GM12892 (cell line): ENCODE data around the gene RBL2.

Experiments used
- POLR2A ChIP-seq: IDR thresholded peaks from 2 replicates; pipeline ENCODE4 v1.6.1; 2011; ENCODE audit warnings: low read depth, low read length, control low read depth
- POLR2AphosphoS5 ChIP-seq: IDR thresholded peaks from 2 replicates; pipeline ENCODE4 v1.6.1; 2011; ENCODE audit warnings: low read depth, low read length, control low read depth
- TAF1 ChIP-seq: IDR thresholded peaks from 2 replicates; pipeline ENCODE4 v1.6.1; 2011; ENCODE audit warnings: low read depth, mild to moderate bottlenecking, control low read depth, low read length, borderline replicate concordance

DNA sequence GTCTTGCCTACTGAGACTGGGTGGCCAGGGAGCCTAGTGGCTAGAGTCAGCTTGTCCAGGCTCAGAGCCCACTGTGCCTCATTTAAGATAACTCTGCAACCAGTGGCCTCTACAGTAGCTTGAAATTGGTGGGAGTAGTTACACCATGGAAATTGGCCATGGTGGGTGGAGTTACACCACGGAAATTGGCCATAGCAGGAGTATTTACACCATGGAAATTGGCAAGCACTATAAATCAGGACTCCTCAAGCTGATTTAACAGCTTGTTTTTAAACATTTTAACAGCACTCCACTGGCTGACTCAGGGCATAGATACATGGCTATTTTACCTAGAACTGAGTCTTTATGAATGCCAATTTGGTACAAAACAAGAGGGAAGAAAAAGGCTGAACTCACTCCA, 96.5 kb downstream of the RBL2 start:
- no peak for TF ChIP-seq POLR2AphosphoS5
- TF ChIP-seq POLR2A, result no peak
- TF ChIP-seq TAF1, result no peak
